Muscle layer of duodenum (tissue), 2 donors: Measurements from ENCODE around the gene ZNF341.

Source experiments
- H3K27ac ChIP-seq: one replicate; pipeline ENCODE4 v1.7.0; 2013; ENCODE audit warnings: mild to moderate bottlenecking, low read length
- H3K27me3 ChIP-seq: one replicate; pipeline ENCODE4 v1.7.0; 2013; ENCODE audit warnings: low read depth, mild to moderate bottlenecking, control low read depth, low read length
- H3K36me3 ChIP-seq, 2 donors: one replicate each; pipeline ENCODE4 v1.7.0; 2013; ENCODE audit warnings: low read length in 2 of 2, control low read depth in 1 of 2, mild to moderate bottlenecking in 1 of 2; ENCODE audit not compliant: insufficient read depth in 2 of 2, control insufficient read depth in 1 of 2
- H3K4me1 ChIP-seq, 2 donors: one replicate each; pipeline ENCODE4 v1.7.0; 2013; ENCODE audit warnings: low read length in 2 of 2, mild to moderate bottlenecking in 2 of 2, control low read depth in 1 of 2, moderate library complexity in 1 of 2; ENCODE audit not compliant: insufficient read depth in 2 of 2, control insufficient read depth in 1 of 2
- H3K4me3 ChIP-seq, 2 donors: one replicate each; pipeline ENCODE4 v1.7.0; 2013; ENCODE audit warnings: low read length in 2 of 2, low read depth in 1 of 2, mild to moderate bottlenecking in 1 of 2
- H3K9me3 ChIP-seq, 2 donors: one replicate each; pipeline ENCODE4 v1.7.0; 2013; ENCODE audit warnings: low read length in 2 of 2, control low read depth in 1 of 2, mild to moderate bottlenecking in 1 of 2; ENCODE audit not compliant: control insufficient read depth in 1 of 2
- donor health status: healthy.

The ZNF341 gene

GRCh38 chr20:33719989-33720709 lies 11.6 kb upstream of the ZNF341 start, which contains the start of gene PXMP4:
TSS of gene PXMP4 (minus strand) at chr20:33720310. CDS start at chr20:33720207, 103 bp downstream.
- Histone ChIP-seq H3K36me3 (no peaks in the 10 kb centered on the region), H3K27me3 (no peaks in the 10 kb centered on the region), H3K4me3 (peak within 1 kb of the TSS; percentile 89 to 91), H3K4me1 (peaks cover 7 to 8% of the 10 kb centered on the region in 2 donors), H3K27ac (peak within 1 kb of the TSS; percentile 54), H3K9me3 (no peaks in the 10 kb centered on the region)

GRCh38 chr20:33721391-33722140 lies 10.2 kb upstream of the ZNF341 start:
- Histone ChIP-seq H3K4me3 (no peak overlapping the region), H3K4me1 (peaks cover 7 to 8% of the 10 kb centered on the region in 2 donors), H3K27ac (no peak overlapping the region), H3K27me3 (no peaks in the 10 kb centered on the region), H3K36me3 (no peaks in the 10 kb centered on the region), H3K9me3 (no peaks in the 10 kb centered on the region)

DNA sequence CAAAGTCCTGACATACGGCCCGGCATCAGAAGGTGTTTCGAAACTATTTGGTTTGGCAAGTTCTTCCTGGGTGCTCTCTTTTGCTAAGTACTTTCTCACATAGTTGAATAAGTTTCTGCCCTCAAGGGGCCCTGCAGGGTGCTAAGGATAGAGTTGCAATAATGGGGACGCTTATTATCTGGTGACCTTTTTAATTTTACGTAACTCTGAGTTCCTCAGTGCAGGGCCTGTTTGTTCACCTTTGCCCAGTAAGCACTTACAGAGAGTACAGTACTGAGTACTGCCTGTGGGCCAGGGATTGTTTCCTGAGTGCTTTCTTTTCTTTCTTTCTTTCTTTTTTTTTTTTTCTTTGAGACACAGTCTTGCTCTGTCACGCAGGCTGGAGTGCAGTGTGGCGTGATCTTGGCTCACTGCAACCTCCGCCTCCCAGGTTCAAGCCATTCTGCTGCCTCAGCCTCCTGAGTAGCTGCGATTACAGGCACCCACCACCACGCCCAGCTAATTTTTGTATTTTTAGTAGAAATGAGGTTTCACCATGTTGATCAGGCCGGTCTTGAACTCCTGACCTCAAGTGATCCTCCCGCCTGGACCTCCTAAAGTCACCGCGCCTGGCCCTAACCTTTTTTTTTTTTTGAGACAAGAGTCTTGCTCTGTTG lies 7.2 kb upstream of the ZNF341 start:
- H3K36me3 ChIP-seq: no peaks in the 10 kb centered on the region
- no peaks in the 10 kb centered on the region for H3K9me3 ChIP-seq
- H3K4me1 ChIP-seq: peaks cover 2% of the 10 kb centered on the region in 2 donors
- H3K27ac ChIP-seq: no peak overlapping the region
- H3K4me3 ChIP-seq: no peak overlapping the region
- H3K27me3 ChIP-seq: no peaks in the 10 kb centered on the region

GRCh38 chr20:33725607-33726264 lies 6.1 kb upstream of the ZNF341 start:
- Histone ChIP-seq H3K4me3 (no peak overlapping the region), H3K27me3 (no peaks in the 10 kb centered on the region), H3K27ac (no peak overlapping the region), H3K36me3 (no peaks in the 10 kb centered on the region), H3K4me1 (no peaks in the 10 kb centered on the region), H3K9me3 (no peaks in the 10 kb centered on the region)

DNA sequence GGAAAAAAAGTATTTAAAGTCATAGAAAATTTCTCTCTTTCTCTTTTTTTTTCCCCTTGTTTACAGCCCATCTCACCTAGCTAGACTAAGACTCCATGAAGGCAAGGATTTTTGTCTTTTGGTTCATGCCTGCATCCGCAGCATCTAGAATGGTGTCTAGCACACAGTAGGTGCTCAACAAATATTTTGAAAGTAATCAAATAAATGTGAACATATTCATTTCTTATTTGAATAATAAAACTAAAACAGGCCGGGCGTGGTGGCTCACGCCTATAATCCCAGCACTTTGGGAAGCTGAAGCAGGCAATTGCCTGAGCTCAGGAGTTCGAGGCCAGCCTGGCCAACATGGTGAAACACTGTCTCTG lies 4.7 kb upstream of the ZNF341 start:
- Histone ChIP-seq H3K4me1 (peaks cover 0 to 5% of the 10 kb centered on the region in 2 donors), H3K27ac (no peak overlapping the region), H3K36me3 (no peaks in the 10 kb centered on the region), H3K27me3 (no peaks in the 10 kb centered on the region), H3K4me3 (no peak overlapping the region), H3K9me3 (no peaks in the 10 kb centered on the region)

GRCh38 chr20:33727806-33728205 lies 4.0 kb upstream of the ZNF341 start:
- H3K9me3 ChIP-seq: no peaks in the 10 kb centered on the region
- H3K27me3 ChIP-seq: no peaks in the 10 kb centered on the region
- no peak overlapping the region for H3K27ac ChIP-seq
- no peak overlapping the region for H3K4me3 ChIP-seq
- peaks cover 0 to 5% of the 10 kb centered on the region in 2 donors for H3K4me1 ChIP-seq
- no peaks in the 10 kb centered on the region for H3K36me3 ChIP-seq

GRCh38 chr20:33728463-33728862 lies 3.3 kb upstream of the ZNF341 start:
- H3K27ac ChIP-seq: no peak overlapping the region
- H3K4me1 ChIP-seq: peaks cover under 1 to 11% of the 10 kb centered on the region in 2 donors
- H3K27me3 ChIP-seq: no peaks in the 10 kb centered on the region
- no peaks in the 10 kb centered on the region for H3K36me3 ChIP-seq
- no peak overlapping the region for H3K4me3 ChIP-seq
- no peaks in the 10 kb centered on the region for H3K9me3 ChIP-seq

GRCh38 chr20:33729101-33729500 lies 2.7 kb upstream of the ZNF341 start:
- Histone ChIP-seq H3K4me1 (peaks cover 7 to 17% of the 10 kb centered on the region in 2 donors), H3K27me3 (no peaks in the 10 kb centered on the region)

DNA sequence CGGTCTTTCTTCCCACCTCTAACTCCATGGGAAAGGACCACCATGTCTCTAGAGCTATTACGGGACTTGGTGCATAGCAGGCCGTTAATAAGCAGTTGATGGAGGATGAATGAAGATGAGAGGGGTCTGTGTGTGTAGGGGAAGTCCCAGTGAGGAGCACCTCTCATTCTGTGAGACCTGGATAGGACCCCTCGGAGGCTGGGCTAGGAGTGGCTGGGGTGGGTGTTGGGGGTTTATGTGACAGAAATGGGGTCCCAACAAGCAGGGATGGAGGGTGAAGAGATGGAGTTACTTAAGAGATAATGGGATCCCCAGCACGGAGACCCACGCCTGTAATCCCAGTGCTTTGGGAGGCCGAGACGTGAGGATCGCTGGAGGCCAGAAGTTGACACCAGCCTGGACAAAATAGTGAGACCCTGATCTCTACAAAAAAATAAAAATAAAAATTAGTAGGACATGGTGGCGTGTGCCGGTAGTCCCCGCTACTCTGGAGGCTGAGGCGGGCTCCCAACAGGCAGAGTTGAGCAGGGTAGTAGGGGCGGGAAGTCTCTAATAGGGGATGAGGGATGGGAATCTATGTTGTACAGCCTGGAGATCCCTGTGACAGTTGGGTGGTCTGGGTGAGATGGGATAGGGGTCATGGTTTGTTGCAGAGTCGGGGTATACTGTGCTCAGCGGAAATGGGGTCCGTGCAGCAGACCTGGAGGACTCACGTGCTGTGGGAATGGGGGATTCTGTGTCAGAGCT lies 677 bp upstream of the ZNF341 start:
- H3K27me3 ChIP-seq: no peaks in the 10 kb centered on the region
- H3K4me3 ChIP-seq: peak overlapping the region; percentile 48 to 64
- H3K4me1 ChIP-seq: peaks cover 8 to 18% of the 10 kb centered on the region in 2 donors
- peaks cover 0 to 6% of the 10 kb centered on the region in 2 donors for H3K9me3 ChIP-seq
- H3K27ac ChIP-seq: peak overlapping the region; percentile 79
- H3K36me3 ChIP-seq: no peaks in the 10 kb centered on the region

More at GRCh38 chr20:33729101-33729500, 2.7 kb upstream of the ZNF341 start:
- no peaks in the 10 kb centered on the region for H3K9me3 ChIP-seq
- H3K36me3 ChIP-seq: no peaks in the 10 kb centered on the region
- no peak overlapping the region for H3K27ac ChIP-seq
- no peak overlapping the region for H3K4me3 ChIP-seq

GRCh38 chr20:33732166-33732970 lies 572 bp downstream of the ZNF341 start:
- Histone ChIP-seq H3K4me1 (peaks cover 8 to 18% of the 10 kb centered on the region in 2 donors), H3K9me3 (peaks cover 0 to 14% of the 10 kb centered on the region in 2 donors), H3K27me3 (no peaks in the 10 kb centered on the region), H3K27ac (peak overlapping the region; percentile 54), H3K36me3 (peaks cover 0 to 7% of the 10 kb centered on the region in 2 donors), H3K4me3 (peak overlapping the region; percentile 66 to 74)
